Dedifferentiated amniotic fluid mesenchymal stem cell (primary cell): Measurements from ENCODE around the gene RYR3.
A peak's percentile ranks its signal among the peaks of the same experiment; 100 is the strongest.

Source experiments
- DNase-seq: peaks from one replicate; pipeline ENCODE4 v3.0.0-alpha.2; 2016; ENCODE audit errors: extremely low spot score

The RYR3 gene

DNA sequence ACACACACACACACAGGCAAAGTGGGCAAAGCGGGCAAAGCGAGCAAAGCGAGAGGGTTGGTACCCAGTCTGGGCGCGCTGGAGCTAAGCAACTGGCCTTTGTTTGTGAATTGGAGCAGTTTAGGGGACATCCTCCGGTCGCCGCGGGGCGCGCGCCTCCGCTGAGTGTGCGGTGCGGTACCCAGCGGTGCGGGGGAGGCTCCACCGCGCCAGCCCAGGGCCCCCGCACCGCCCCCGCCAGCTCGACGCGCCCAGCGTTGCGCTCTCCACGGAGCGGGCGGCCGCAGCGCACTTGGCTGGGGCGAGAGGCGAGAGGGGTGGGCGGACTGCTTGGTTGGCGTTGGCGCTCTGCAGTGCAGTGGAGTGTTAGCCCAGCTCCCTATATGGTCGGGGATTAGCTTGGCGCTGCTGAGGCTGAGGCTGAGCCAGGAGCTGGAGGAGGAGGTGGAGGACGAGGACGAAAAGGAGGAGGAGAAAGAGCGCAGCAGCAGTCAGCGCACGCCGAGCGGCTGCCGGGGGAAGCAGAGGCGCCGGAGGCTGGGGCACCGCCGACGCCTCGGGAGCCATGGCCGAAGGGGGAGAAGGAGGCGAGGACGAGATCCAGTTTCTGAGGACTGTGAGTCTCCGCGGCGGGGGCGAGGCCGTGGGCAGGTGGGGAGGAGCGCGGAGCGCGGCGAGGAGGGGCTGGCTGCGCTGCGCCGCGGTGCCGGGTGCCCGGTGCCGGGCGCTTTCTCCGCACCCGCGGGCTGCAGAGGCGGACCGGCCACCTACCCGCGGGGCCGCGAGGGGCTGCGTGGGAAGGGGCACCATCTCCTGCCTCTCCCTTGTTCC, at the start of gene RYR3:
Gene RYR3 (plus strand): TSS at position 487 of the 831 bp plus-strand sequence. CDS start 79 bp downstream, at position 566.
- DNase-seq, result no peak

DNA sequence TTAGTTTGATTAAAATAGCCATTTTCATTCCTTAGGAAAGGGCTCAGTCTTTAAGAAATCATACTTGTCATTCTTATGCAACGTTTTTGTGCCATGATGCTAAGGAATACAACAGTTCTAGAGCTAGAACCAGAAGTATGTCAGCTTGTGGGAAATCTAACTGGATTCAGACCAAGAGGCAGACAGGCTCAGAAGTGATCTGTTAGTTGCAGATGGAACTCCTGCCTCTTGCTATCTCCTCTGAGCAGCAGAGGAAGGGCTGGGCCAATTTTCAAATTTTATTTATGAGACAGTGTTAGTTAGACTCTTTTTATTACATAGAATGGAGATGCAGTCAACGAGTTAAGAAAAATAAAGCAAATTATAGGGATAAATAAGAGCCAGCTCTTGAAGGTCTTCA, 48.5 kb upstream of the RYR3 start:
- DNase-seq, result no peak

DNA sequence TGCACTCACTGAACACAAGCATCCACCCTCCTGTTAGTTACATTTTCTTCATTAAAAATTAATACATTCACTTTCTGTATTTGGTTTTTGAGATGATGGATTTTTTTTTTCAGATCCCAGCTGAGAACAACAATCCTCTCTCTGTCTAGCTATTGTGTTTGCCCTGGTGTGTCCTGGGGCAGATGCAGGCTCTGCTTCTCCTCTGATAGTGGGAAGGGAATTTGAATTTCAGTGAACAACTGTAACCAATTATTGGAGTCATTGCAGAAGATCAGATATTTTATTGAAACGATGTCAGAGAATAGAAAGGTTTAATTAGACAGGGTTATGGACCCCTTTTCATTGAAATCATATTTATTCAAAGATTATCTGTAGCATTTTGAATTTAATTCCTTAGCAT, 33.1 kb upstream of the RYR3 start:
- no peak for DNase-seq

DNA sequence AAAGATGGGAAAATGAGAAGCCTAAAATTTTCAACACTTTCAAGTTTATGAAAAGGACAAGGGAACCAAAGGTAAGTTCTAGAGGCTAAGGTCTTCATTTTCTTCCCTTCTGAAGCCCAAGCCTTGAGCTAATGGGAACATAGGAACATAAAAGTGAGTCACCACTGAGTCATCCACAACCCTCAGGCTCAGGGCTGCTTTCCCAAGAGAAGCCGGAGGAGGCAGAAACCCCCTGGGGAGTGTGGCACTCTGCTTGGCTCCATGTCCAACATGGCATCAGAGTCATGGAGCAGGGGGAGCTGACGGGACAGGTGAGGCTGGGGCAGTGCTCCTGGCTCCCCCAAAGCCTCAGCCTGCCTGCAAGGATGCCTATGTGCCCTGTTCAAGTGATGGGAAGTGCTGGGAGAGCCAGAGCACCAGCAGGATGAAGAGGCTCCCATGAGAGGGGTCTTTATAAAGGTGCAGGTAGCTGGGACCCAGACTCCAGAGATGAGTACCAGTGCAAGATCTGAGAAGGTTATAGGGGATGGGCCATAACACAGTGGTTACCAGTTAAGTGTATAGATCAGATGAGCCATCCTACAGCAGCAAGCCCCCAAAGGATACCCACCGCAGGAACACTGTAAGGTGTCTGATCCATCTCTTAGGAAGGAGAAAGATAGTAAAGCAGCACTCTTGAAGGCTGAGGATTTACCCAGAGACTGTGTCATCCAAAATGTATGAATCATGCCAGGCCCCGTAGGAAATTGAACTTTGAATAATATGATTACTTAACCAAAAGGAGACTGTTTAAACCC, 31.8 kb upstream of the RYR3 start:
- DNase-seq, result peak; percentile 70

DNA sequence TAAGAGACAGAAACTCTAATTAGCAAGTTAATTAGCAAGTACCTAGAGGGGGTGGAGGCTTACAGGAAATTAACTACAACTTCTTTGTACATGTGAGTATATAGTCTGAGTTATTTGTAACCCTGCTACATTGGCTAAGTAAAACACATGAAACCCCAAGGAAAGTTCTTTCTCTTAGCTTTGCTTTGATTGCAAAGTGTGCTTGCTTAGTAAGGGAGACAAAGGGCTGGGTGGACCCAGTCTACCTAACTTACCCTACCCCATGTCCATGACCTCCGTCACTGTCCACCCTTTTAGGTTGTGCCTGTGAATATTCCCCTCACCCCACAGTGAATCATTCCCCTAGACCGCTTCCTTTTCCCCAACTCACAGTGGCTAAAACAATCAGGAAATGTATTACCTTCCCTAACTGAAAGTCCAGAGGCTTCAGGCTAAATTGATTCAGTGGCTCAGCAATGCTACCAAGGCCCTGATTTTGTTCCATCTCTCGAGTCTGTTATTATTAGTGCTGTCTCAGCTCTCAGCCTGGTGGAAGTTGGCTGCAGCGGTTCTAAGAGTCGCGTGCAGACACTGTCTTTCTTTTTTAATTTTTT, 31.1 kb upstream of the RYR3 start:
- no peak for DNase-seq

DNA sequence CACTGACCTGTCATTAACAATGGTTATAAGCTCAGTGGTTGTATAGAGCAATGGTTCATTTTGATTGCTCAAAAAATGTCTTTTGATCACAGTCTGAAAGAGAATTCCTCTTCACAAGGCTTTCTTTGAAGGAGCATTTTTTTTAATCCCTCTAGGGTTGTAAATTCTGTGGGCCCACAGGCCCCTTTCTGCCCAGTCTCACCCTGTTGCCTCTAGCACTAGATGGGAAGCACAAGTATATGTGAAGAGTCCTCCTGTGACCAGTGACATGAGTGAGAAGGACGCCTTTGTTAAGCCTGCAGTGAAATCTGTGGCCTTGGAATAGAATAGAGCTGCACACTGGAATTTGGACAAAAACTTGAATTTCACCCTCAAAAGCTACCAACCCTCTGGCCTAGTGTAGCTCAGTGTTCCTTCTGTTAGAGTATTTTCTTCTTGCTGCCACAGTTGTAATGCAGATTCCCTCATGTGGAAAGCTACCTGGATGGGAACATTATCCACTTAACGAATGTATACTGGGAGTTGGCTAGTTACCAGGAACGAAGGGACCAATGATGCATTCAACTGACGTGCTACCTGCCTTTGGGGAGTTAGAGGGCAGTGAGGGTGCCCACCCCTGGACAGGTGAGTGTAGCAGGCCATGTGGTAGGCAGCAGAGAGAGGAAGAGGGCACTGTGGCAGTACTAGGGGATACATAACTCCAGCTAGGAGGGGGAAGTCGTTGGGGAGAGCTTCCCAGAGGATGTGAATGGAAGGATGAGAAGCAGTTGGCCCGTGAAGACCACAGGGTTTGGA, 28.3 kb upstream of the RYR3 start:
- no peak for DNase-seq

DNA sequence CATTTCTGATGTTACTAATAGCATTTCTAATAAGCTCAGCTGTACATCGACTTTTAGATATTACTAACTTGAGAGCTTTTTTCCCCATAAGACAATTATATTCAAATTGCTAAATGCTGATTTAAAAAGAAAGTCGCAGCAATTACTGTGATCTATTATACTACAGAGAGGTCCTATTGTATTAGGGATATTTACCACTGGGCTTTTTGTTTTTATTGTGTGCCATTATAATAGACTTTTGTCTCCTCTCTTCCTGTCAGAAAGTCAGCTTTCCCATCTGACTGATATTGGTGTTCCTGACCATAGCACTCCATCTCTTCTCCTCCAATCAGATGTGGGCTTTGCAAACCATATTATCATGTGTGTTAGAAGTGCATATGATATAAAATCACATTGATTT, 27.2 kb upstream of the RYR3 start:
- DNase-seq, result no peak

DNA sequence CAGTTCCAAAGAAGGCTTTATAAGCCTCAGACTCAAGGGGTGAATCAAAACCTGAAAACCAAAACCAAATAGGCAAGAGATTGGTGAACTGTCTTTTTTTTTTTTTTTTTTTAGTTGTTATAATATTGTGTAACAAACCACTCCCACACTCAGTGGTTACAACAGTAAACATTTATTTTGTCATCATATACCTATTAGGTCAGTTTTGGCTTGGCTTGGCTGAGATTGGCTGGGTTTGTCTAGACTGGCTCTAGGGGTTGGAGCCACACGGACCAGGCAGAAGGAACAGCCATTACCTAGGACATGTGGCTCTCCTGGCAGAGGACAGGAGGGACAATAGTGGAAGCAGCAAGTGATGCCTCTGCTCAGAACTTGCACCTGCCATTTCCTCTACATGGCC, 26.4 kb upstream of the RYR3 start:
- no peak for DNase-seq

DNA sequence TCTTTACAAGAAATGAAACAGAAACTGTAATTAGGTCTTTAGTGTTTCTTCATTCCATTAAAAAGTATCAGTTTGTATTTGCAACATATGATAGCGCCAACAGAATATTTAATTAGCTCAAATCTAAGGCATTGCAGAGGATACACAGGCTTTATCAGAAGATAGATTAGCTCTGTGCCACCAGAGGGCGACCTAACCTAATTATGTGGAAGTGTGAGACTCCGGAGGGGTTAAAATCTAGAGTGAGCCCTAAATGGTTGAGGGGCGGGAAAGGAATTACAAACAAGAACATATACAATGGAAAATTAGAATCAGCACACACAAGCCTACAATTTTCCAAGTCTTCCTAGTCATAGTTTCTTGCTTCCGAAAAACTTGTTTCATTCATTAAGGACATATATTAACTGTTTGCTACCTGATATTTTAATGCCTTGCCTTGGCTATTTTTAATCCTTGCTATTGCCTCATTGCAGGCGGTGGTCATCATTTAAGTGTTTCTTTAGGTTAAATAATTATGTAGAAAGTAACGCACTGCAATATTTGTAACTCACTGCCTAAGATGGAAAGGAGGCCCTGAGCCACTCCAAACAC, 18.0 kb upstream of the RYR3 start:
- peak; percentile 33 for DNase-seq

DNA sequence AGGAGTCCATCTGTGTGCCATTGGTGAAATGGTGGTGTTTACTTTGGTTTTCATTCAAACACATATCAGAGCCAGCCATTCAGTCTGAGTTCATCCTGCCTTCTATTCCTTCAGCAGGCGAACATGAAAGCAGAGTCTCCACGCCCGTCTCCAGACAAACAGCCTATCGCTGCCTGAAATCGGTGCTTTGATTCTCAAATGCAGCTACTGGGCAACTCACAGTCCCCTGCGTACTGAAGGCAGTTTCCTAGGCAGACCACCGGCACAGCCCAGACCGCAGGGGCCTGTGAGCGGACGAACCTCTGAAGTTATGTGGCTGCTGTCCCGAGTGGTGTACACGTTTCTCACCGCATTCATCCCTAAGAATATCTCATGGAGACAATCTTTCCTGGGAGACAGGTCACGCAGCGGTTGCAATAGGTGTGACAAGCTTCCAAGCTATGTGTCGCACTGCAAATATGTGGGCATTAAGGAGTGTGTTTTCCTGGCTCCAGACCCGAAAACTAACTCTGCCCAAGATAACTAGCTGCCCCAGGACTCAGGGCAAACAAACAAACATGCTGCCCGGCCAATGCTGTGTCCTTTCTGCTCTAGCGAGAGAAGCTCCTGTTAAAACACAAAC, 16.9 kb upstream of the RYR3 start:
- no peak for DNase-seq

DNA sequence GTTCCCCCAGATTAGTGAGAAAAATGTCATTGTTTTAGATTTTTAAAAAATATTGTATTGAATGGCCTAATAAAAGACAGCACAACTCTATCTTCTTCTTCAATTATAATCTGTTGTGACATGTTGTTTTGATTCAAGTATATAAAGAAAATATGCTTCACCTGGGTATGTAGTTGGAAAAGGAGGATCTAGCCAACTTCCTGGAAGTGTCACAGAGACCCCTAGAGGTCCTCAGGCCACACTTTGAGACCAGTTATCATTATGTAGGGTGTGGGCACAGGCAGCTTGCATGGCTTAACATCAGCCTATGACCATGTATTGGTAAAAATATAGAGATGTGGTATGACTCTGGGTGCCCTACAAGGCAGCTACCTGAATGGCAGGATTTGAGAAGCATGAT, 14.7 kb upstream of the RYR3 start:
- no peak for DNase-seq

DNA sequence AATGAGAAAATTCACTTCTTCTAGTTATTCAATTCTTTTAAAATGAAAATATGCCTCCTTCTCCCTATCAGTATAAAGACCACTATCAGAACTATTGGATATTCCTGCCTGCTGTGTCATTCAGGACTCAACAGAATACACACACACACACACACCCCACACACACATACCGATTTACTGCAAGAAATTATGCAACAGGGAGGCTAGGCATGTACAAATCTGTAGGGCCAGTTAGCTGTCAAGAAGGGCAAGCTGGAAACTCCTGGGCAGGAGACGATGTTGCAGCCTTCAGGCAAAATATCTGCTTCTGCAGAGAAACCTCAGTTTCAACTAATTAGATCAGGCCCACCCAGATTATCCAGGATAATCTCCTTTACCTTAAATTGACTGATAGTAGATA, 13.9 kb upstream of the RYR3 start:
- DNase-seq, result no peak

DNA sequence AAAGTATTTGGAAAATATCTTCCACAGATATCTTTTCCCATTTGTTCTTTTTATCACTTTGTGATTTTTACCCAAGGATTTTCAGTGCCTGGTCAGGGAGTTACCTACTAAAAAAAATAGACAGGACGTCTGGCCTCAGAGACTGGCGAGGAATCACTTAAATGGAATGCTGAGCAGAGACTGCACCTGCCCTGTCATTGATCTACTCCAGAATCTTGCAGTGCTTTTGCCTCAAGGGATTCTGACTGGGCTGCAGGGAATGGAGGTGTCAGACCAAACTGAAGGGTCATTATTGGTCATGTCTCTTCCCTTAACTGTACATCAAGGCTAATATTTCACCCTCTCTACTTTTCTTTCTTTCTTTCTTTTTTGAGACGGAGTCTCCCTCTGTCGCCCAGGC, 12.1 kb upstream of the RYR3 start:
- no peak for DNase-seq

DNA sequence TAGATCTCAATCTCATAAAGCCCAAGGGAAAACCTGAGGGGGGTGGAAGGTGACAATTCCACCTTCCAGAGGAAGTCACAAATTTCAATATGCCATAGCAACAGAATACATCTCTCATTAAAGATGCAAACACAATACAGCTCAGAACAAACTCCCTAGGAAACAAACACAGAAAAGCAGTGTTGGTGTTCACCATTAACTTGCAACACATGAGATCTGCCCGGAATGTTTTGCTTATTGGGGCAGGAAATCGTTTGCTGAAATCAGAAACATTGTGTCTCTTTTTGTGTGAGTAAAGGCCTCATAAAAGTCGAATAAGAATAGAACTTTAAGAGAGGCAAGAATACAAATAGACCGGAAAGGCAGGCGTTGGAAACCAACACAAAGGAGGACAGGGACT, 5.8 kb upstream of the RYR3 start:
- no peak for DNase-seq

DNA sequence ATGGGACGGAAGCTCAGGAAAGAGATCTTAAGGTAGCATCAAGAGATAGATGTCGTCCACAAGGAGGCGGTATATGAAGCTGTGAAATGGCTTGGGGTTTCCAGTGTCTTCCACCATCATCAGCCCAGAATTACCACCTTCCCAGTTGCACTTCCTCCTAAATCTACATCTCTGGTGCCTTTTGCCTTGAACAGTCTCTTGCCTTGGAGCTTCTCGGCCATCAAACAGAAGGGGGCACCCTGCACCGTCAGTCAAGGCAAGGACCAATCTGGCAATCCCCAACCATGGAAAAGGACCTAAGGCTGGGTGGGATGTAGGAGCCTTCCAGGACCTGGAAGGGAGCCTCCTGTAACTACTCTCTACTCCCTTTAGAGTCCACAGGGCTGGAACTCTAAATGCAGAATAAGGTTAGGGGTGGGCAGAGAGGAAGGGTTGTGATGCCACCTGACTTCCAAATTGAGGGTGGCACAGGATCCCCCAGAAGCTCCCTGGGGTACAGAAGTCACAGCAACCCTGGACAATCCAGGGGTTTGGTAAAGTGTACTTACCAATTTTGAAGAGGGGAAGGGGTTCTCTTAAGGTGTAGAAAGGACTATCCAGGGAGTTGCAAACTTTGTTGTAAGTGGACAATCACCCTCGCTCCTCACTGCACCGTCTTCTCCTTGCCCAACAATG, 1.0 kb upstream of the RYR3 start:
- no peak for DNase-seq

DNA sequence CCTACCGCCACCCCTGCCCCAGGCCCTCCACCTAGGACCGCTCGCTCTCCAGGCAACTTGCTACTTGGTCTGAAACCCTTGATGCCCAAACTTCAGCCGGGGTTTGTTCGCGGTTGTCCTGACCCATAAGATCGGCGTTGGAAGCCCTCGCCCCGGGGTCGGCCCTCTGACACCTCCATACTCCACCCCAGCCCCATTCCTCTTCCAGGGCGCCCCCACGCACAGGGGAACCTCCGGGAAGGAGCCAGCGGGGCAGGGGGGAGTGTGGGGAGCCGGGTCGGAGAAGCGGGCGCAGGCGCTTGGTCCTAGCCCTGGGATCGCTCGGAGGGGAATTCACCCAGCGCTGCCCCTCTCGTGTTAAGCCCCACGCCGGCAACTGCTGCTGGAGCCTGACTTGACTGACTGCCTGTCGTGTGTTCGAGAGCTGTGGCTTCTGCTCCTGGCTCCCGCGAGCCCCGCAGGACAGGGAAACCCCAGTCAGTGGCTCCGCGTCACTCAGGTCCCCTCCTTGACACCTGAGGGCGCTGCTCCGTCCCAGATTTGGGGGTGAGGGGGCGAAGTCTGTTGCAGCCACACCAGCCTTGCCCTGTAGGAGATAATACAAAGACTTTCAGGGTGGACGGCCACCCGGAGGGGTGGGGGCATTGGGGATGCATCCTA, 675 bp downstream of the RYR3 start:
- DNase-seq, result no peak

DNA sequence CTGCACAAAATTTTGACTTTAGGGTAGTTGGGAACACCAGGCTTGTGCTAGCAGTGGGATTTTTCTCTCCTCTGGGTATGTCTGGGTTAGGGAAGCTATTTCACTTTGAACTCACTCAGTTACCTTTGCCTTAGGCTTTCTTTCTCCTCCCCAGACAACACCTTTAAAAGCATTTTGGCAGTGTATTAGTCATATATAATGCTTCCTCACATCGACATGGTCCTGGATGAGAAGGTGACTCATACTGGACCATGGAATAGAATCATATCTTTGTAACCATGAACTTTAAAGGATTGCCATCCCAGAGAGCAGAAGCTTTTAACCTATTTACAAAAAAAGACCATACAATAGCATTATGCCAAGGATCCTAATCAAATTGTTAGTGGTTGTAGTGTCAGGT, 2.7 kb downstream of the RYR3 start:
- DNase-seq, result no peak

DNA sequence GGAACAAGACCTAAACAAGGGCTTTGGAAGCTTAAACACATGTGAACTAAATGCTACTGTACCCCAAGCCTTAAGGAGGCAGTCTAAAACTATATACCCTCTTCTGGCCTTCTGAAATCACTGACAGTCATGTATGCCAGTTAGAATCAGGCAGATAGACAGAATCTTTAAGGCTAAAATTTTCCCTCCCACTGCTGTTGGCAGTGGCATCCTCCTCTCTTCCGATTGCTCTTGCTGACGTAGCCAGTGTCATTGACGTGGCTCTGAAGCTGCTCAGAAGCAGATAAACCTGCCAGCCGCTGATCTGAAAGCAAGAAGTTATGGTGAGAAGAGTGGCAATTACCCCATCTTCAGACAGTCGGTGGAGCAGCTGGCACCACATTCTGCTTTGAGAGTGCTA, 3.3 kb downstream of the RYR3 start:
- no peak for DNase-seq

DNA sequence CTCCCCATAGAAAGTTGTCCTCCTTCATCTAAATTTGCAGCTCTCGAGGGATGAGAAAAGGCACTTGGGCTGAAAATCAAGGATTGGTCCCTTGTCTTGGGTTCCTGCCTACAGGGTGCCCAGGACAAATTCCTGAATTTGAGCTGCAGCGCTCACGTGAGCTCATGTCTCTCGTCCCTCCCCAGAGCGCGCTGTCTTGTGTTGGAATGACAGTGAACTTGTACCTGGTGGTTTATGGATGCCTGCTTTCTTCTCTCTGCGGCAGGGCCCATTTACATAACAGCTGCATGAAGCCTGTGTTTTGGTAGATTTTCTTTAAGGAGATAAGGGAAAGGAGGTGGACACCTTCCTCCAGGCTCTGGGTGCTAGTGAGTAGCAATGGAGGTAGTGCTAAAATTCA, 4.3 kb downstream of the RYR3 start:
- DNase-seq, result no peak

DNA sequence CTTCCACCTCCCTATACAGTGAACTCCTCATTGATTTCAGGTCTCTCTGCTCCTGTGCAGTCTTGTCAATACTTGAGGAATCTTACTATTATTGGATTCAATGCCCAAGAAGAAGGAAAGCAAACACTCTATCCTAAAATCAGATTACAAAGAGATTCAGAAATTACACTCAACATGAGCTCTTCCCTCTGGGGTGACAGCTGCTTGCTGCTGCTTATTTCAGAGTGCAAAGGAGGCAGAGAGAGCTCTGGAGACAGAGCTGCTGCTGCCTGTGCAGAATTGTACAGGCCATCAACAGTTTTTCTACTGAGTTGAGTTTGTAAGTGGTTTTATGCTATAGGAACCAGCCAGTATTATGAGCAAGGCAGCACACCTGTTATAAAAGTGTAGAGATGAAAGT, 7.1 kb downstream of the RYR3 start:
- DNase-seq, result no peak
